Fibroblast of lung (primary cell): ENCODE results near the gene IL3RA. TPM values are rescaled to one million over a fixed set of nuclear protein-coding genes. Genes with fewer than 3 reads are reported as not detected.
"Not testable (repeated sequence)": the region's sequence is repeated elsewhere in the genome, so short reads cannot be mapped to it uniquely, and the experiment has no call there.

Source experiments
- DNase-seq, 2 donors: peaks; one replicate each; pipeline versions ENCODE4 v3.0.0 to v3.0.0-alpha.2; 2010; ENCODE audit warnings: low read depth in 2 of 2
- H2AFZ ChIP-seq: 2 replicates; pipeline ENCODE4 v1.5.1; 2012; ENCODE audit warnings: low read length, control low read depth, inconsistent platforms
- H3K27ac ChIP-seq: 2 replicates; pipeline ENCODE4 v1.5.1; 2011; ENCODE audit warnings: low read length, control low read depth; ENCODE audit not compliant: insufficient read depth
- H3K27me3 ChIP-seq: 2 replicates; pipeline ENCODE4 v1.5.1; 2011; ENCODE audit warnings: mild to moderate bottlenecking, low read length; ENCODE audit not compliant: control insufficient read depth, insufficient read depth
- H3K36me3 ChIP-seq: 2 replicates; pipeline ENCODE4 v1.5.1; 2011; ENCODE audit warnings: low read length; ENCODE audit not compliant: control insufficient read depth, insufficient read depth
- H3K4me1 ChIP-seq: 2 replicates; pipeline ENCODE4 v1.5.1; 2011; ENCODE audit warnings: low read length; ENCODE audit not compliant: control insufficient read depth, insufficient read depth; ENCODE audit errors: extremely low read depth
- H3K4me2 ChIP-seq: 2 replicates; pipeline ENCODE4 v1.5.1; 2011; ENCODE audit warnings: low read length, control low read depth; ENCODE audit not compliant: insufficient read depth; ENCODE audit errors: extremely low read depth
- H3K4me3 ChIP-seq, 4 experiments: fragments of 200-600 bp in 1 of 4; sonication (generic) in 1 of 4; replicated peaks in 1 of 4; 2 replicates each; pipeline ENCODE4 v1.5.1; 2011 to 2016; ENCODE audit warnings: low read length in 4 of 4, low read depth in 3 of 4, mild to moderate bottlenecking in 3 of 4, control low read depth in 2 of 4, inconsistent platforms in 1 of 4, mixed read lengths in 1 of 4; ENCODE audit not compliant: insufficient read depth in 1 of 4; ENCODE audit errors: control extremely low read depth in 1 of 4
- H3K79me2 ChIP-seq: 2 replicates; pipeline ENCODE4 v1.5.1; 2012; ENCODE audit warnings: mild to moderate bottlenecking, low read length, inconsistent platforms; ENCODE audit not compliant: control insufficient read depth, insufficient read depth
- H3K9ac ChIP-seq: 2 replicates; pipeline ENCODE4 v1.5.1; 2011; ENCODE audit warnings: mild to moderate bottlenecking, low read length, control low read depth; ENCODE audit not compliant: insufficient read depth
- H3K9me3 ChIP-seq: 2 replicates; pipeline ENCODE4 v1.5.1; 2012; ENCODE audit warnings: low read depth, low read length; ENCODE audit not compliant: control insufficient read depth, insufficient read depth
- H4K20me1 ChIP-seq: 2 replicates; pipeline ENCODE4 v1.5.1; 2011; ENCODE audit warnings: low read length; ENCODE audit not compliant: control insufficient read depth, insufficient read depth; ENCODE audit errors: extremely low read depth
- CTCF ChIP-seq, 2 donors: IDR thresholded peaks in 1 of 2; conservative IDR thresholded peaks in 1 of 2; 1 replicate in 1 of 2; 2 replicates in 1 of 2; pipeline ENCODE4 v1.5.1; 2011 to 2012; ENCODE audit warnings: low read length in 2 of 2, control low read depth in 1 of 2, inconsistent platforms in 1 of 2, low read depth in 1 of 2, mild to moderate bottlenecking in 1 of 2
- EZH2 ChIP-seq: IDR thresholded peaks from 2 replicates; pipeline ENCODE4 v1.5.1; 2012; ENCODE audit warnings: low read length, control low read depth, mild to moderate bottlenecking; ENCODE audit errors: missing control alignments
- polyA plus RNA-seq, 2 donors: library from polyadenylated mRNA; depleted of rRNA in 1 of 2; stranded (reverse) in 1 of 2; unstranded in 1 of 2; fragments of >200 nt; gene quantifications; 2 replicates each; pipeline ENCODE4 v1.2.1, GENCODE V29; 2011 to 2012; ENCODE audit warnings: missing spikeins in 1 of 2
- total RNA-seq: library from RNA; depleted of rRNA; stranded (reverse); fragments of >200 nt; gene quantifications from 2 replicates; pipeline ENCODE4 v1.2.1, GENCODE V29; 2014

Gene IL3RA
- total and polyA plus RNA-seq, 2 donors (not counting 1 experiment from before 2014, with no cell fraction given), result under 0.01 to 0.03 TPM

GRCh38 chrX:1307626-1308340 is 28.8 kb upstream of the IL3RA start:
- Histone ChIP-seq H4K20me1 (no peaks in the 10 kb centered on the region), H3K27me3 (no peaks in the 10 kb centered on the region), H3K4me1 (no peaks in the 10 kb centered on the region), H3K36me3 (no peaks in the 10 kb centered on the region), H3K9me3 (no peaks in the 10 kb centered on the region), H2AFZ (no peak overlapping the region), H3K79me2 (no peaks in the 10 kb centered on the region), H3K9ac (no peak overlapping the region), H3K27ac (no peak overlapping the region), H3K4me2 (no peak overlapping the region), H3K4me3 (no peak overlapping the region)
- TF ChIP-seq EZH2, result no peak
- no peak for TF ChIP-seq CTCF (conservative IDR thresholded peaks at IDR 0.05 in 1 of 2, IDR thresholded peaks at IDR 0.05 in 1 of 2; ENCODE audit: low read depth in 1 of 2, low read length in 2 of 2)
- no peak for DNase-seq

- no peak overlapping the region for H3K9ac ChIP-seq
- no peaks in the 10 kb centered on the region for H3K27me3 ChIP-seq
- no peak for DNase-seq
- no peak overlapping the region for H3K27ac ChIP-seq
- H4K20me1 ChIP-seq, result no peaks in the 10 kb centered on the region
- no peaks in the 10 kb centered on the region for H3K4me1 ChIP-seq
- TF ChIP-seq EZH2, result no peak
- TF ChIP-seq CTCF (conservative IDR thresholded peaks at IDR 0.05 in 1 of 2, IDR thresholded peaks at IDR 0.05 in 1 of 2; ENCODE audit: low read depth in 1 of 2, low read length in 2 of 2), result no peak
- H2AFZ ChIP-seq, result no peak overlapping the region
- H3K36me3 ChIP-seq, result no peaks in the 10 kb centered on the region
- H3K4me3 ChIP-seq, result no peak overlapping the region
- H3K79me2 ChIP-seq, result no peaks in the 10 kb centered on the region
- H3K9me3 ChIP-seq, result no peaks in the 10 kb centered on the region
- no peak overlapping the region for H3K4me2 ChIP-seq
These were observed 28.1 kb upstream of the IL3RA start for GRCh38 chrX:1308476-1308875.

GRCh38 chrX:1308917-1309316 is 27.7 kb upstream of the IL3RA start:
- H2AFZ ChIP-seq, H3K9ac ChIP-seq, H3K4me2 ChIP-seq, H3K27me3 ChIP-seq, DNase-seq, H3K4me1 ChIP-seq, H3K79me2 ChIP-seq, H3K36me3 ChIP-seq, H3K27ac ChIP-seq, H4K20me1 ChIP-seq, H3K9me3 ChIP-seq, H3K4me3 ChIP-seq: not testable (repeated sequence)
